ENCODE measurements around the gene APBB1.

DNA sequence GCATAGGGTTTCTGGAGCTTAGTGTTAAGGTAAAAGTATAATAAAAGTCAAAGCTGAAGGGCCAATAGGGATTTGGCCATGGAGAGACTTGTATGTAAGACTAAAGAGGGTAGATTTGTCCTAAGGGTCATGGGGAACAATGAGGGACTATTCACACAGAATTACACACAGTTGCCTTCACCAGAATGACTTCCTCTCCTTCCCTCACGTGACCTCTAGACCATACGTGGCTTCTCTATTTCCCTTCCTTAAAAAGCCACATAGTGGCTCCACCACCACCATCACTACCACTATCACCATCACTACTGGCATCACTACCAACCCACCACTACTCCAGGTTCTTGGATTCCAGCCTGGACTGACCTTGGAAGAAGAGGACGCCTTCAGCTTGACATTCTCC is 19.1 kb upstream of the APBB1 start:
- TF ChIP-seq, protein P1, sequence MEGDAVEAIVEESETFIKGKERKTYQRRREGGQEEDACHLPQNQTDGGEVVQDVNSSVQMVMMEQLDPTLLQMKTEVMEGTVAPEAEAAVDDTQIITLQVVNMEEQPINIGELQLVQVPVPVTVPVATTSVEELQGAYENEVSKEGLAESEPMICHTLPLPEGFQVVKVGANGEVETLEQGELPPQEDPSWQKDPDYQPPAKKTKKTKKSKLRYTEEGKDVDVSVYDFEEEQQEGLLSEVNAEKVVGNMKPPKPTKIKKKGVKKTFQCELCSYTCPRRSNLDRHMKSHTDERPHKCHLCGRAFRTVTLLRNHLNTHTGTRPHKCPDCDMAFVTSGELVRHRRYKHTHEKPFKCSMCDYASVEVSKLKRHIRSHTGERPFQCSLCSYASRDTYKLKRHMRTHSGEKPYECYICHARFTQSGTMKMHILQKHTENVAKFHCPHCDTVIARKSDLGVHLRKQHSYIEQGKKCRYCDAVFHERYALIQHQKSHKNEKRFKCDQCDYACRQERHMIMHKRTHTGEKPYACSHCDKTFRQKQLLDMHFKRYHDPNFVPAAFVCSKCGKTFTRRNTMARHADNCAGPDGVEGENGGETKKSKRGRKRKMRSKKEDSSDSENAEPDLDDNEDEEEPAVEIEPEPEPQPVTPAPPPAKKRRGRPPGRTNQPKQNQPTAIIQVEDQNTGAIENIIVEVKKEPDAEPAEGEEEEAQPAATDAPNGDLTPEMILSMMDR (IDR thresholded peaks at IDR 0.05; ENCODE audit: borderline replicate concordance, extremely low read depth, low read length, poor library complexity, severe bottlenecking): no peak
- no peak for TF ChIP-seq EZH2 (IDR thresholded peaks at IDR 0.05; ENCODE audit: borderline replicate concordance, low read depth, low read length, severe bottlenecking)
